ENCODE measurements around the gene RSPH4A. TPM values are rescaled to one million over a fixed set of nuclear protein-coding genes. Genes with fewer than 3 reads are reported as not detected.

RSPH4A gene
- total and polyA plus RNA-seq, 10 donors, result 0.17 to 1.8 (median 0.63) TPM

DNA sequence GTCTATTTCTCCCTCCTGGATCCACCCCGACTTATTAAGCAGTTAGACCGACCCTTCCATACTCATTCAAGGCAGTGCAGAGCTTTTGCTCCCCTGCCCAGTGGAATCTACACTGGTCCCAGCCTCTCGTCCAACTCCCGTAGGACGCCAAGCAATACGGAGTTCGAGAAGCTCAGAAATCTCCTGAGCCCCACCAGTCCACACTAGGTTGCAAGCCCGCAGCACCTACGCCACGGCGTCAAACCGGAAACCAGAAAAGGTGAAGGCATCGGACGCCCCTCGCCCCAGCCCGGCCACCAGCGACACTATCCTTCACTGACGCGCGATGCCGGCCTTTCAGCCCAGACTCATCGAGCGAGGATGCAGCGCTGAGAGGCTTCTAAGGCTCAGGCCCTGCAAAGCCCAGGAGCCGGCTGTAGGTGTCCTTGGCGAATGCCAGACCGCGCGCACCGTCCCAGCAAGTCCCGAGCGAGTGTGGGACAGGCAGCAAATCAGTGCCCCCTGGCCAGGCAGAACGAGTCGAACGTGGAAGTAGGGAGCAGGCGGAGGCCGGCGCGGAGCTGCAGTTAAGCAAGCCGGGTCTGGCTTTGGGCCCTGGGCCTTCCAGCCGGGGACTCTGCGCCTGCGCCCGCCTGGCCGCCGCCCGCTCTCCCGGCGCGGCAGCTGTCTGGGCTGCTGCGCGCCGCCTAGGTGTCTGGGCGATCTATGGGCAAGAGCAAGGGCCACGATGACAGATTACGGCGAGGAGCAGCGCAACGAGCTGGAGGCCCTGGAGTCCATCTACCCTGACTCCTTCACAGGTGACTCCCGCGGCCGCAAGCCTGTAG is 45.2 kb upstream of the RSPH4A start, which contains the start of gene RWDD1:
Gene RWDD1 (plus strand): TSS at position 649 of the 827 bp plus-strand sequence. CDS start 79 bp downstream, at position 728.
- Histone ChIP-seq H3K27me3 (replicated peaks in 1 of 7) (no peaks in the 10 kb centered on the region), H3K4me1 (peaks cover 15 to 68% (median 49%) of the 10 kb centered on the region in 6 donors), H3K4me3 (peak within 1 kb of the TSS; percentile 52 to 85 (median 72)), H3K27ac (peak within 1 kb of the TSS; percentile 76 to 96 (median 92)), H3K36me3 (peaks cover 0 to 22% (median 6%) of the 10 kb centered on the region in 6 donors), H3K9me3 (no peaks in the 10 kb centered on the region)
- WGBS, 5 donors, result 0 to 1% (median 1%) methylated on average over 27 to 62 of the region's 62 CpGs
- intact Hi-C loops (cut with DNase I; ENCODE audit: low total_unique reads), result no loop called here
- TF ChIP-seq POLR2AphosphoS5 (IDR thresholded peaks at IDR 0.05) (peak; percentile 93 to 96 (median 96)), POLR2A (IDR thresholded peaks at IDR 0.05) (peak in 2 of 3 donors; percentile 33 to 83)
- TF ChIP-seq, protein P1, sequence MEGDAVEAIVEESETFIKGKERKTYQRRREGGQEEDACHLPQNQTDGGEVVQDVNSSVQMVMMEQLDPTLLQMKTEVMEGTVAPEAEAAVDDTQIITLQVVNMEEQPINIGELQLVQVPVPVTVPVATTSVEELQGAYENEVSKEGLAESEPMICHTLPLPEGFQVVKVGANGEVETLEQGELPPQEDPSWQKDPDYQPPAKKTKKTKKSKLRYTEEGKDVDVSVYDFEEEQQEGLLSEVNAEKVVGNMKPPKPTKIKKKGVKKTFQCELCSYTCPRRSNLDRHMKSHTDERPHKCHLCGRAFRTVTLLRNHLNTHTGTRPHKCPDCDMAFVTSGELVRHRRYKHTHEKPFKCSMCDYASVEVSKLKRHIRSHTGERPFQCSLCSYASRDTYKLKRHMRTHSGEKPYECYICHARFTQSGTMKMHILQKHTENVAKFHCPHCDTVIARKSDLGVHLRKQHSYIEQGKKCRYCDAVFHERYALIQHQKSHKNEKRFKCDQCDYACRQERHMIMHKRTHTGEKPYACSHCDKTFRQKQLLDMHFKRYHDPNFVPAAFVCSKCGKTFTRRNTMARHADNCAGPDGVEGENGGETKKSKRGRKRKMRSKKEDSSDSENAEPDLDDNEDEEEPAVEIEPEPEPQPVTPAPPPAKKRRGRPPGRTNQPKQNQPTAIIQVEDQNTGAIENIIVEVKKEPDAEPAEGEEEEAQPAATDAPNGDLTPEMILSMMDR (IDR thresholded peaks at IDR 0.05 in 8 of 11, conservative IDR thresholded peaks at IDR 0.05 in 3 of 11), result peak in 7 of 11 experiments; percentile 20 to 59 (median 38)
- DNase-seq, result peak; percentile 100

DNA sequence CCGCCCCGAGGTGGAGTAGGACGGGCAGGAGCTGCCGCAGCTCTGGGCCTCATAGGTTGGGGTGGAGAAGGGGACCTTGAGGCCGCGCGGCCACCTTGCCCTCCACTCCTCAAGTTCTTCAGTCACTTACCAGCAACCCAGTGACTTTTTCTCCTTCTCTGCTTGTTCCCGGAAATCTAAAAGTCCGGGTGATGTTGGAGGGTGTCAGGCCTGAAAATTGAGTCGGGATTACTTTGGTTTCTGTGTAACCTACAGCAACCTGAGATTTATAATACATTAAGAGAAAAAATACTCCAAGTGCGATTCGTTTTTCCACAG is 44.6 kb upstream of the RSPH4A start:
- Histone ChIP-seq H3K27ac (peak overlapping the region; percentile 76 to 96 (median 92)), H3K9me3 (no peaks in the 10 kb centered on the region), H3K36me3 (peaks cover 0 to 28% (median 9%) of the 10 kb centered on the region in 6 donors), H3K4me1 (peaks cover 15 to 74% (median 49%) of the 10 kb centered on the region in 6 donors), H3K27me3 (replicated peaks in 1 of 7) (no peaks in the 10 kb centered on the region), H3K4me3 (peak overlapping the region; percentile 52 to 85 (median 72))
- intact Hi-C loops (cut with DNase I; ENCODE audit: low total_unique reads), result no loop called here
- WGBS, 5 donors, result 0 to 1% (median 0%) methylated on average over 12 of the region's 12 CpGs
- TF ChIP-seq POLR2AphosphoS5 (IDR thresholded peaks at IDR 0.05) (no peak), POLR2A (IDR thresholded peaks at IDR 0.05) (no peak)
- TF ChIP-seq, protein P1 (IDR thresholded peaks at IDR 0.05 in 8 of 11, conservative IDR thresholded peaks at IDR 0.05 in 3 of 11), result no peak
- no peak for DNase-seq

DNA sequence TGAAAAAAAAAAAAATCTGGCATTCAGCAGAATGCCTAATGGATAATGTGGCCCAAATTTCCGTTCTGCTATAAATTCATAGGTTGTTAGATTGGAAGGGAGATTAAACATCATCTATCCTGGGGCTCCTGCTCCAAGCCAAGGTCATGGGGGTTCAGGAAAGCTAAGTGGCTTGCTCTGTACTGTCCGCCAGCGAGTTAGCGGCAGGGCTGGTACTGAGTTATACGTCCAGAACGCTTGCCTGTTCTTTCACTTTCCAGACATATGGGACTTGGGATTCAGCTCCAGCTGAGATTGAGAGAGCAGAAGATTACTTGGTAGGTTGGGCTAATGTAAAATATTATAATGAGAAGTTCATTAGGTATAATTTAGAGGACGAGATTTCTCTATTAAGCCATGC is 44.1 kb upstream of the RSPH4A start:
- no peak for TF ChIP-seq POLR2A (IDR thresholded peaks at IDR 0.05)
- TF ChIP-seq POLR2AphosphoS5 (IDR thresholded peaks at IDR 0.05), result no peak
- TF ChIP-seq, protein P1 (IDR thresholded peaks at IDR 0.05 in 8 of 11, conservative IDR thresholded peaks at IDR 0.05 in 3 of 11), result no peak
- intact Hi-C loops (cut with DNase I; ENCODE audit: low total_unique reads), result no loop called here
- peak overlapping the region; percentile 52 to 85 (median 72) for H3K4me3 ChIP-seq
- no peaks in the 10 kb centered on the region for H3K9me3 ChIP-seq
- WGBS, 5 donors, result 3 to 10% (median 5%) methylated on average over 7 of the region's 7 CpGs
- H3K27me3 ChIP-seq (replicated peaks in 1 of 7), result no peaks in the 10 kb centered on the region
- peaks cover 15 to 79% (median 51%) of the 10 kb centered on the region in 6 donors for H3K4me1 ChIP-seq
- peak overlapping the region; percentile 76 to 96 (median 92) for H3K27ac ChIP-seq
- peaks cover 0 to 33% (median 9%) of the 10 kb centered on the region in 6 donors for H3K36me3 ChIP-seq
- no peak for DNase-seq

DNA sequence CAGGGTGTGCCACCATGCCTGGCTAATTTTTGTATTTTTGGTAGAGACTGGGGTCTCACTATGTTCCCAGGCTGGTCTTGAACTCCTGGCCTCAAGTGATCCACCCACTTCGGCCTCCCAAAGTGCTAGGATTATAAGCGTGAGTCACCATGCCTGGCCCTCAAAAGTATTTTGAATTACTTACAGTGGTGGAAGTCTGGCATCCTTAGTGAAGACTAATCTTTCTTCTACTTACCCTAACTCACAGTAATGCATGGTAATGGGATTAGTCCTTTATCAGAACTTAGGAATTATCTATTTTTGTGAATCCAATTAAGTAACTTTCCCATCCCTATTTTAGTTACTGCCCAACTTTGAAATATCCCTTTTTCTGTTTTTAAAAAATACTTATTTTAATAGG is 41.1 kb upstream of the RSPH4A start:
- 94 to 98% (median 97%) methylated on average over 2 of the region's 2 CpGs for WGBS, 5 donors
- TF ChIP-seq POLR2A (IDR thresholded peaks at IDR 0.05) (no peak), POLR2AphosphoS5 (IDR thresholded peaks at IDR 0.05) (no peak)
- TF ChIP-seq, protein P1 (IDR thresholded peaks at IDR 0.05 in 8 of 11, conservative IDR thresholded peaks at IDR 0.05 in 3 of 11), result no peak
- intact Hi-C loops (cut with DNase I; ENCODE audit: low total_unique reads), result no loop called here
- Histone ChIP-seq H3K27ac (no peak overlapping the region), H3K4me3 (no peak overlapping the region), H3K27me3 (replicated peaks in 1 of 7) (no peaks in the 10 kb centered on the region), H3K36me3 (peaks cover 0 to 57% (median 9%) of the 10 kb centered on the region in 6 donors), H3K4me1 (peaks cover 7 to 84% (median 48%) of the 10 kb centered on the region in 6 donors), H3K9me3 (no peaks in the 10 kb centered on the region)
- DNase-seq, result no peak
